ENCODE results near the gene WFS1. TPM values are rescaled to one million over a fixed set of nuclear protein-coding genes. Genes with fewer than 3 reads are reported as not detected.

WFS1 gene
- total RNA-seq, 1 donor from 2014 or later, result 29.2 TPM

DNA sequence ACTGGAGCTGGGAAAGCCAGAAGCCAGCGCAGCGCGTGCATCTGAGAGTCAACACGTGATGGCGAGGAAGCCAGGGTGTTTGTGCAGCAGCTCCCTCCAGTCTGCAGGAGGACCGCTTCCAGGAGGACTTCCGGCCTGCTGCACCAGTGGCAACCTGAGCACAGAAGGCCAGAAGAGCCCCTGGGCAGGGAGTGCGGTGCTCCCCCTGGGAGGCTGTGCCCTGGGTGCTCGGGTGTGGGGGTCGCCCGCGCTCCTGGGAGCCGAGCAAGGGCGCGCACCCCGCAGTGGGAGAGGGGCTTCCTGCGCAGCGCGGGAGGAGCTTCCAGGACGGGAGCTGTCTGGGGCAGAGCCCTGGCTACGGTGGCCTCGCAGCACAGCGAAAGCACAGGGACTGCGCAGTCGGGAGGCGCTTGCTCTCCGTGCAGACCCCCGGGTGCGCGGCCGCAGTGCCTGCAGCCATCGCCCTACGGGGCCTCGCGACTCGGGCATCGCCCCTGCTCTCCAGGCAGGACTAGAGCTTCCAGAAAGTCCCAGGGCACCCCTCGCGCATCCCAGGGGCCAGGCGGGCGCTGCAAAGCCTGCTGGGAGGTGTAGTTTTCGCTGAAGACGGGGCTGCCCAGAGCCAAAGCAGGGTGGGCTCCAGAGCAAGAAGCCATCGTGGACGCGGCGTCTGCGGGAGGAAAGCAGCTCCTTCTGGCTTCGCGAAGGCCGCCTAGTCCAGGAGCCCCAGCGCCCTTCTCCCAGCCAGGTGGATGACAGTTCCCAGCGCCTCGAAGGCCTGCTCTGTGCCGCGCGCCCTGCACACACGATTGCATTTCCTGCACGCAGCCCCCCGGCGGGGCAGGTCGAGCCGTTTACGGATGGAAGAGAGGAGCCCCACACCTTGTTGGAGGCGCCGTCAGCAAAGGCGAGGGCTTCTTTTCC lies 24.1 kb upstream of the WFS1 start:
- DNase-seq (ENCODE audit: extremely low spot score, unreplicated experiment), result no peak
- no peaks in the 10 kb centered on the region for H3K9me3 Mint-ChIP-seq (ENCODE audit: unreplicated experiment)
- H3K36me3 Mint-ChIP-seq (ENCODE audit: unreplicated experiment), result no peaks in the 10 kb centered on the region
- no peak for TF ChIP-seq CTCF (IDR thresholded peaks at IDR 0.05)
- H3K27ac Mint-ChIP-seq (ENCODE audit: unreplicated experiment), result no peak overlapping the region
- no peaks in the 10 kb centered on the region for H3K4me1 Mint-ChIP-seq (ENCODE audit: unreplicated experiment)
- peaks cover 27% of the 10 kb centered on the region for H3K27me3 Mint-ChIP-seq (ENCODE audit: unreplicated experiment)
- H3K4me3 Mint-ChIP-seq (ENCODE audit: unreplicated experiment), result no peak overlapping the region

DNA sequence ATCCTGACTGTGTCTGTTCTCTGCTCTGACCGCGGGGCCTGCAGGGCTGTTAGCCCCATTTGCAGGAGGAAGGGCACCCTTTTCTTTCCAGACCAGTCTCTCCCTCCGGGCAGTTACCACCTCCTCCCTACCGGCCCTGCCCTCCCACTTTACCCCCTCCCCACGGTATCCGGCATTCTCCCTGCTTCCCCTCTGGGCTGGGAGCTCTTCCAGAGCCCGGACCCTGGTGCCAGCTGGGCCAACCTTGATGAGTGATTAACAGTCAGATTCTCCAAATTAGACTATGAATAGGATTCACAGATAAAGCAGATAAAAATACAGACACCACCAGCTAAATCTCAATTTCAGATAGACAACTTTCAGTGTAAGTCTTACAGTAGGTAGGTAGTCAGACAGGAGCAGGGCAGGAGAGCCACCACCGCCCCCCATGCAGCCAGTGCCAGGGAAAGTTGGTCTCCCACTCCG lies 23.4 kb upstream of the WFS1 start:
- Mint-ChIP-seq H3K4me3 (ENCODE audit: unreplicated experiment) (no peak overlapping the region), H3K27me3 (ENCODE audit: unreplicated experiment) (peaks cover 29% of the 10 kb centered on the region), H3K36me3 (ENCODE audit: unreplicated experiment) (no peaks in the 10 kb centered on the region), H3K9me3 (ENCODE audit: unreplicated experiment) (no peaks in the 10 kb centered on the region), H3K4me1 (ENCODE audit: unreplicated experiment) (no peaks in the 10 kb centered on the region), H3K27ac (ENCODE audit: unreplicated experiment) (no peak overlapping the region)
- DNase-seq (ENCODE audit: extremely low spot score, unreplicated experiment), result no peak
- TF ChIP-seq CTCF (IDR thresholded peaks at IDR 0.05), result no peak

GRCh38 chr4:6248394-6248793 lies 21.3 kb upstream of the WFS1 start:
- DNase-seq (ENCODE audit: extremely low spot score, unreplicated experiment), result no peak
- TF ChIP-seq CTCF (IDR thresholded peaks at IDR 0.05), result no peak
- H3K4me1 Mint-ChIP-seq (ENCODE audit: unreplicated experiment), result no peaks in the 10 kb centered on the region
- peaks cover 29% of the 10 kb centered on the region for H3K27me3 Mint-ChIP-seq (ENCODE audit: unreplicated experiment)
- H3K36me3 Mint-ChIP-seq (ENCODE audit: unreplicated experiment), result no peaks in the 10 kb centered on the region
- no peaks in the 10 kb centered on the region for H3K9me3 Mint-ChIP-seq (ENCODE audit: unreplicated experiment)
- H3K4me3 Mint-ChIP-seq (ENCODE audit: unreplicated experiment), result no peak overlapping the region
- no peak overlapping the region for H3K27ac Mint-ChIP-seq (ENCODE audit: unreplicated experiment)

DNA sequence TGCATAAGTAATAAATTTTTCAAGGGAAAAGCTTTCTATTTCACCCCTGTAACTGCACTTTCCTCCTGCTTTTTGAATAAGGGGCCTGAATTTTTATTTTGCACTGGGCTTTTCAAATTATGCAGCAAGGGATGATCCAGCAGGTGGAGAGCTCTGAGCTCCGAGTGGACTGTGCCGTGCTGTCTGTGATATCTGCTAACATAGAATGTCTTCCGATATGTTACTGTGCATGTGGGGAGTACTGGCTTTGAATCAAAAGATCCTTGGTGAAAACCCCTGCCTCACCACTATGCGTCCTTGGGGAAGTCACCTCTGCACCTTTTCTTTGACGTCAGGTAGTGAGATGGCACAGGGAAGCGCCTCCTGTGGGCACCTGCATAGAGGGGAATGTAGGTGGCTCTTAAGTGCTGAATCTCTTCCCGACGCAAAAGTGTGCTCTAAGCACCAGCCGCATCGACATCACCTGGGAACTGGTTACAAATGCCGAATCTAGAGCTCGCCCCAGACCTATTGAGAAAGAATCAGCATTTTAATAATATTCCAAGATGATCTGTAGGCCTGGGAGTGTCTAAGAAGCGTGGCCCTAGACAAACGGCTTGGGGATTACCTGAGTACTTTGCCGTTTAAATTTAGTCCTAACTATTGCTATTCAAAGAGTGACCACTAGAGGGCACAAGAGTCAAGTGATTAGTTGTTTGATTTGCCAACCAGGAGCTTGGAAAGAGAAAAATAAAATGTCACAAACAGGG lies 19.2 kb upstream of the WFS1 start:
- TF ChIP-seq CTCF (IDR thresholded peaks at IDR 0.05), result peak; percentile 79
- no peaks in the 10 kb centered on the region for H3K4me1 Mint-ChIP-seq (ENCODE audit: unreplicated experiment)
- peaks cover 29% of the 10 kb centered on the region for H3K27me3 Mint-ChIP-seq (ENCODE audit: unreplicated experiment)
- H3K36me3 Mint-ChIP-seq (ENCODE audit: unreplicated experiment), result no peaks in the 10 kb centered on the region
- H3K9me3 Mint-ChIP-seq (ENCODE audit: unreplicated experiment), result no peaks in the 10 kb centered on the region
- no peak for DNase-seq (ENCODE audit: extremely low spot score, unreplicated experiment)
- no peak overlapping the region for H3K4me3 Mint-ChIP-seq (ENCODE audit: unreplicated experiment)
- no peak overlapping the region for H3K27ac Mint-ChIP-seq (ENCODE audit: unreplicated experiment)

- no peak for TF ChIP-seq CTCF (IDR thresholded peaks at IDR 0.05)
- Mint-ChIP-seq H3K36me3 (ENCODE audit: unreplicated experiment) (no peaks in the 10 kb centered on the region), H3K4me1 (ENCODE audit: unreplicated experiment) (no peaks in the 10 kb centered on the region), H3K4me3 (ENCODE audit: unreplicated experiment) (no peak overlapping the region), H3K27ac (ENCODE audit: unreplicated experiment) (no peak overlapping the region), H3K9me3 (ENCODE audit: unreplicated experiment) (no peaks in the 10 kb centered on the region), H3K27me3 (ENCODE audit: unreplicated experiment) (peaks cover 29% of the 10 kb centered on the region)
- DNase-seq (ENCODE audit: extremely low spot score, unreplicated experiment), result no peak
These were observed 18.7 kb upstream of the WFS1 start for GRCh38 chr4:6250984-6251295.

Data from osteocyte (in vitro differentiated cells).